Activated B cell treated with CpG ODN at 0.5 μM for 24 hours (primary cell): Measurements from ENCODE around the gene ITPRIPL2. TPM values are rescaled to one million over a fixed set of nuclear protein-coding genes. Genes with fewer than 3 reads are reported as not detected.

ENCODE experiments used
- ATAC-seq: fragments of 200-7000 bp; cut with Tn5 transposase; one replicate; pipeline ENCODE4 v1.10.0; 2021; ENCODE audit warnings: low read depth, mild to moderate bottlenecking, moderate library complexity
- CTCF ChIA-PET: fragments of 350-600 bp; sonication (Branson Sonifier 250); formaldehyde crosslinking; loops from one replicate; lab custom pipeline; 2021; ENCODE audit warnings: antibody characterized with exemption; lab: Charles Lee
- POLR2A ChIA-PET: fragments of 350-600 bp; sonication (Branson Sonifier 250); formaldehyde crosslinking; loops from one replicate; lab custom pipeline; 2021; ENCODE audit warnings: antibody characterized with exemption; lab: Charles Lee
- DNase-seq: peaks from one replicate; pipeline ENCODE4 v3.0.0; 2022
- H3K27ac Mint-ChIP-seq: one replicate; pipeline ENCODE4 v1.8.0; 2020; ENCODE audit warnings: mixed read lengths
- H3K27me3 Mint-ChIP-seq: one replicate; pipeline ENCODE4 v1.8.0; 2021; ENCODE audit warnings: mixed read lengths
- H3K36me3 Mint-ChIP-seq: one replicate; pipeline ENCODE4 v1.8.0; 2021; ENCODE audit warnings: low read depth, mixed read lengths
- H3K4me1 Mint-ChIP-seq: one replicate; pipeline ENCODE4 v1.8.0; 2021; ENCODE audit warnings: mixed read lengths
- H3K4me3 Mint-ChIP-seq: one replicate; pipeline ENCODE4 v1.8.0; 2020; ENCODE audit warnings: mild to moderate bottlenecking, mixed read lengths
- H3K9me3 Mint-ChIP-seq: one replicate; pipeline ENCODE4 v1.8.0; 2020; ENCODE audit warnings: mixed read lengths
- CTCF ChIP-seq: fragments of 200-600 bp; IDR thresholded peaks from one replicate; pipeline ENCODE4 v1.8.0; 2022; ENCODE audit warnings: antibody characterized with exemption, mild to moderate bottlenecking
- intact Hi-C: fragments of 100-400 bp; cut with micrococcal nuclease; formaldehyde crosslinking; loops from one replicate; pipeline ENCODE4 v1.15.1; 2024
- total RNA-seq: library from RNA; stranded (reverse); gene quantifications from 2 replicates; pipeline ENCODE4 v1.2.3, GENCODE V29; 2022

ITPRIPL2 gene
- total RNA-seq, 1 donor from 2014 or later: 8.3 TPM

GRCh38 chr16:19098173-19098572, 15.6 kb upstream of the ITPRIPL2 start:
- ATAC-seq (no peak), DNase-seq (no peak)
- POLR2A ChIA-PET: interaction anchor here (0.5 kb wide), 1 partner anchor 9 kb away, joined by 3 read pairs; no protein-coding TSS in a partner anchor
- no peak overlapping the region for H3K4me3 Mint-ChIP-seq
- intact Hi-C loops: loop anchor here (5.0 kb wide), 1 partner anchor 34 kb away; no protein-coding TSS in a partner anchor
- H3K27me3 Mint-ChIP-seq: no peaks in the 10 kb centered on the region
- H3K27ac Mint-ChIP-seq: no peak overlapping the region
- no peak for TF ChIP-seq CTCF
- peaks cover 18% of the 10 kb centered on the region for H3K4me1 Mint-ChIP-seq
- H3K9me3 Mint-ChIP-seq: peaks cover 8% of the 10 kb centered on the region
- CTCF ChIA-PET: no interaction called here
- no peaks in the 10 kb centered on the region for H3K36me3 Mint-ChIP-seq

- Mint-ChIP-seq H3K36me3 (no peaks in the 10 kb centered on the region), H3K27ac (no peak overlapping the region), H3K4me3 (no peak overlapping the region), H3K9me3 (peaks cover 2% of the 10 kb centered on the region), H3K27me3 (peaks cover 1% of the 10 kb centered on the region), H3K4me1 (peaks cover 3% of the 10 kb centered on the region)
- no peak for TF ChIP-seq CTCF
- intact Hi-C loops: no loop called here
- POLR2A ChIA-PET: no interaction called here
- ATAC-seq (no peak), DNase-seq (no peak)
- CTCF ChIA-PET: no interaction called here
Observed at GRCh38 chr16:19102187-19102872, 11.4 kb upstream of the ITPRIPL2 start.

GRCh38 chr16:19104607-19105006, 9.2 kb upstream of the ITPRIPL2 start:
- no peaks in the 10 kb centered on the region for H3K36me3 Mint-ChIP-seq
- peaks cover 9% of the 10 kb centered on the region for H3K4me1 Mint-ChIP-seq
- no peak overlapping the region for H3K27ac Mint-ChIP-seq
- intact Hi-C loops: no loop called here
- TF ChIP-seq CTCF: no peak
- no peaks in the 10 kb centered on the region for H3K9me3 Mint-ChIP-seq
- peaks cover 1% of the 10 kb centered on the region for H3K27me3 Mint-ChIP-seq
- ATAC-seq (no peak), DNase-seq (no peak)
- H3K4me3 Mint-ChIP-seq: no peak overlapping the region
- CTCF ChIA-PET: no interaction called here
- POLR2A ChIA-PET: no interaction called here

GRCh38 chr16:19105131-19105530, 8.6 kb upstream of the ITPRIPL2 start:
- Mint-ChIP-seq H3K27ac (no peak overlapping the region), H3K9me3 (no peaks in the 10 kb centered on the region), H3K27me3 (peaks cover 1% of the 10 kb centered on the region), H3K4me3 (no peak overlapping the region), H3K36me3 (no peaks in the 10 kb centered on the region), H3K4me1 (peaks cover 9% of the 10 kb centered on the region)
- no peak for DNase-seq
- POLR2A ChIA-PET: no interaction called here
- ATAC-seq: no peak
- TF ChIP-seq CTCF: no peak
- intact Hi-C loops: no loop called here
- CTCF ChIA-PET: no interaction called here

GRCh38 chr16:19105891-19106624, 7.7 kb upstream of the ITPRIPL2 start:
- ChIA-PET POLR2A (interaction anchor here (1.4 kb wide), 1 partner anchor 12 kb away, joined by 3 read pairs; no protein-coding TSS in a partner anchor), CTCF (interaction anchor here (1.1 kb wide), 1 partner anchor 19 kb away, joined by 3 read pairs; no protein-coding TSS in a partner anchor)
- Mint-ChIP-seq H3K36me3 (no peaks in the 10 kb centered on the region), H3K4me1 (peaks cover 9% of the 10 kb centered on the region), H3K27ac (no peak overlapping the region), H3K27me3 (peaks cover 1% of the 10 kb centered on the region), H3K9me3 (no peaks in the 10 kb centered on the region), H3K4me3 (no peak overlapping the region)
- intact Hi-C loops: no loop called here
- DNase-seq: no peak
- no peak for ATAC-seq
- TF ChIP-seq CTCF: no peak
